Prostate gland (tissue), 2 donors: Measurements from ENCODE around the gene SIX2. TPM values are rescaled to one million over a fixed set of nuclear protein-coding genes. Genes with fewer than 3 reads are reported as not detected.

Experiments used
- DNase-seq: peaks from one replicate; pipeline ENCODE4 v3.0.0-alpha.2; 2019; ENCODE audit warnings: low spot score
- H3K27ac ChIP-seq, 2 donors: fragments of 200-600 bp; sonication (generic); 2 replicates each; pipeline ENCODE4 v1.5.1; 2017 to 2019
- H3K27me3 ChIP-seq: fragments of 200-600 bp; sonication (generic); replicated peaks from 2 replicates; pipeline ENCODE4 v1.5.1; 2019; ENCODE audit not compliant: insufficient read depth
- H3K36me3 ChIP-seq, 2 donors: fragments of 200-600 bp; sonication (generic); 1 replicate in 1 of 2; 2 replicates in 1 of 2; pipeline versions ENCODE4 v1.5.1 to v1.8.1; 2017 to 2019
- H3K4me1 ChIP-seq: fragments of 200-600 bp; sonication (generic); replicated peaks from 2 replicates; pipeline ENCODE4 v1.5.1; 2019
- H3K4me3 ChIP-seq, 2 donors: fragments of 200-600 bp; sonication (generic); 2 replicates each; pipeline ENCODE4 v1.5.1; 2017 to 2019
- H3K9me3 ChIP-seq: fragments of 200-600 bp; sonication (generic); 2 replicates; pipeline ENCODE4 v1.5.1; 2017
- CTCF ChIP-seq, 4 experiments: fragments of 200-600 bp in 2 of 4; fragments of 450-650 bp in 2 of 4; sonication (generic) in 2 of 4; IDR thresholded peaks; 1 replicate in 3 of 4; 2 replicates in 1 of 4; pipeline ENCODE4 v1.5.1; 2016 to 2019; ENCODE audit warnings: antibody characterized with exemption in 4 of 4, mild to moderate bottlenecking in 2 of 4, moderate library complexity in 2 of 4
- POLR2A ChIP-seq: fragments of 450-650 bp; IDR thresholded peaks from one replicate; pipeline ENCODE4 v1.6.1; 2016; ENCODE audit warnings: antibody characterized with exemption, mild to moderate bottlenecking
- POLR2AphosphoS5 ChIP-seq: sonication (generic); formaldehyde crosslinking; IDR thresholded peaks from one replicate; pipeline ENCODE4 v1.6.1; 2017; ENCODE audit warnings: antibody characterized with exemption
- WGBS: methylation state at CpG from one replicate; pipeline ENCODE4 v1.1.5; 2018; 5-methylcytosine and 5-hydroxymethylcytosine counted together
- intact Hi-C: fragments of 100-400 bp; cut with DNase I; formaldehyde crosslinking; loops from one replicate; pipeline ENCODE4 v1.14.2; 2022
- total RNA-seq, 2 donors: library from RNA; depleted of rRNA; stranded (reverse); fragments of >200 nt; gene quantifications; one replicate each; pipeline ENCODE4 v1.1.0, GENCODE V29; 2016

Gene SIX2
- total RNA-seq: 1 to 10 TPM; 1.8 to 5.1 TPM

- peak within 1 kb of the TSS; percentile 29 to 69 for H3K27ac ChIP-seq
- WGBS: 1% methylated on average over 61 of the region's 61 CpGs
- peak within 1 kb of the TSS; percentile 36 to 38 for H3K4me3 ChIP-seq
- intact Hi-C loops: loop anchor here (2.0 kb wide), 1 partner anchor 155 kb away; no protein-coding TSS in a partner anchor
- peaks cover 10% of the 10 kb centered on the region for H3K27me3 ChIP-seq
- DNase-seq: peak; percentile 95
- no peaks in the 10 kb centered on the region for H3K9me3 ChIP-seq
- no peaks in the 10 kb centered on the region for H3K36me3 ChIP-seq
- peak; percentile 47 for TF ChIP-seq POLR2A
- peak in 1 of 4 experiments; percentile 8 for TF ChIP-seq CTCF (IDR thresholded peaks at IDR 0.05)
- peak; percentile 81 for TF ChIP-seq POLR2AphosphoS5
- peaks cover 9% of the 10 kb centered on the region for H3K4me1 ChIP-seq
Measured at GRCh38 chr2:45009303-45009927, at the start of gene SIX2. TSS of gene SIX2 (minus strand) at chr2:45009452. CDS start at chr2:45009110, 342 bp downstream.

GRCh38 chr2:45055162-45055605, 45.9 kb upstream of the SIX2 start:
- Histone ChIP-seq H3K27me3 (no peaks in the 10 kb centered on the region), H3K27ac (no peak overlapping the region), H3K4me3 (no peak overlapping the region), H3K9me3 (no peaks in the 10 kb centered on the region), H3K36me3 (no peaks in the 10 kb centered on the region), H3K4me1 (no peaks in the 10 kb centered on the region)
- WGBS: 75% methylated on average over 7 of the region's 7 CpGs
- TF ChIP-seq POLR2AphosphoS5 (no peak), POLR2A (no peak), CTCF (IDR thresholded peaks at IDR 0.05) (no peak)
- intact Hi-C loops: no loop called here
- no peak for DNase-seq

- Histone ChIP-seq H3K36me3 (no peaks in the 10 kb centered on the region), H3K27me3 (no peaks in the 10 kb centered on the region), H3K27ac (no peak overlapping the region), H3K4me3 (no peak overlapping the region), H3K9me3 (no peaks in the 10 kb centered on the region), H3K4me1 (no peaks in the 10 kb centered on the region)
- TF ChIP-seq POLR2A (no peak), CTCF (IDR thresholded peaks at IDR 0.05) (no peak), POLR2AphosphoS5 (no peak)
- intact Hi-C loops: no loop called here
- WGBS: 76% methylated on average over 8 of the region's 8 CpGs
- DNase-seq: no peak
Measured at GRCh38 chr2:45053966-45054365, 44.7 kb upstream of the SIX2 start.

- no peaks in the 10 kb centered on the region for H3K36me3 ChIP-seq
- WGBS: 93% methylated on average over 5 of the region's 5 CpGs
- intact Hi-C loops: no loop called here
- TF ChIP-seq POLR2A (no peak), POLR2AphosphoS5 (no peak), CTCF (IDR thresholded peaks at IDR 0.05) (no peak)
- no peak for DNase-seq
- no peak overlapping the region for H3K27ac ChIP-seq
- H3K4me1 ChIP-seq: no peaks in the 10 kb centered on the region
- no peak overlapping the region for H3K4me3 ChIP-seq
- H3K9me3 ChIP-seq: no peaks in the 10 kb centered on the region
- H3K27me3 ChIP-seq: no peaks in the 10 kb centered on the region
Measured at GRCh38 chr2:45052388-45052928, 43.2 kb upstream of the SIX2 start.
